Kidney epithelial cell (primary cell): Measurements from ENCODE around the gene MAP7D2. TPM values are rescaled to one million over a fixed set of nuclear protein-coding genes. Genes with fewer than 3 reads are reported as not detected.

Experiments
- DNase-seq: peaks from one replicate; pipeline ENCODE4 v3.0.0-alpha.2; 2010; ENCODE audit warnings: low read depth
- H3K27me3 ChIP-seq: 2 replicates; pipeline ENCODE4 v1.6.0; 2011; ENCODE audit warnings: low read length; ENCODE audit not compliant: control insufficient read depth, insufficient read depth
- H3K36me3 ChIP-seq: 2 replicates; pipeline ENCODE4 v1.5.1; 2011; ENCODE audit warnings: low read length; ENCODE audit not compliant: control insufficient read depth, insufficient read depth
- H3K4me3 ChIP-seq: 2 replicates; pipeline ENCODE4 v1.5.1; 2011; ENCODE audit warnings: low read depth, mild to moderate bottlenecking, control low read depth, low read length
- CTCF ChIP-seq: IDR thresholded peaks from 2 replicates; pipeline ENCODE4 v1.5.1; 2011; ENCODE audit warnings: mild to moderate bottlenecking, moderate library complexity, low read length, control low read depth, inconsistent platforms; ENCODE audit not compliant: insufficient read depth, poor library complexity, severe bottlenecking
- total RNA-seq: library from RNA; depleted of rRNA; stranded (reverse); fragments of >200 nt; gene quantifications from 2 replicates; pipeline ENCODE4 v1.2.3, GENCODE V29; 2015

MAP7D2 gene
- total RNA-seq, 1 donor from 2014 or later = 2.0 TPM

GRCh38 chrX:20060961-20061748, 55.6 kb downstream of the MAP7D2 start:
- DNase-seq = no peak
- no peak for TF ChIP-seq CTCF
- no peaks in the 10 kb centered on the region for H3K27me3 ChIP-seq
- H3K4me3 ChIP-seq = no peak overlapping the region
- H3K36me3 ChIP-seq = no peaks in the 10 kb centered on the region

GRCh38 chrX:20059467-20060128, 57.1 kb downstream of the MAP7D2 start:
- H3K27me3 ChIP-seq = no peaks in the 10 kb centered on the region
- no peak for DNase-seq
- no peak overlapping the region for H3K4me3 ChIP-seq
- no peaks in the 10 kb centered on the region for H3K36me3 ChIP-seq
- TF ChIP-seq CTCF = no peak

- no peaks in the 10 kb centered on the region for H3K36me3 ChIP-seq
- H3K4me3 ChIP-seq = no peak overlapping the region
- TF ChIP-seq CTCF = no peak
- no peak for DNase-seq
- no peaks in the 10 kb centered on the region for H3K27me3 ChIP-seq
Measured at GRCh38 chrX:20057479-20057878, 59.2 kb downstream of the MAP7D2 start.

- H3K36me3 ChIP-seq = no peaks in the 10 kb centered on the region
- H3K4me3 ChIP-seq = no peak overlapping the region
- no peaks in the 10 kb centered on the region for H3K27me3 ChIP-seq
- DNase-seq = peak; percentile 38
- no peak for TF ChIP-seq CTCF
Measured at GRCh38 chrX:20056704-20057103, 60.0 kb downstream of the MAP7D2 start.

- no peak overlapping the region for H3K4me3 ChIP-seq
- no peaks in the 10 kb centered on the region for H3K36me3 ChIP-seq
- no peaks in the 10 kb centered on the region for H3K27me3 ChIP-seq
- no peak for TF ChIP-seq CTCF
- DNase-seq = no peak
Measured at GRCh38 chrX:20053537-20053936, 63.2 kb downstream of the MAP7D2 start.
